ENCODE data around the gene CGB8.
"Not testable (repeated sequence)": the region's sequence is repeated elsewhere in the genome, so short reads cannot be mapped to it uniquely, and the experiment has no call there.

Gene CGB8

DNA sequence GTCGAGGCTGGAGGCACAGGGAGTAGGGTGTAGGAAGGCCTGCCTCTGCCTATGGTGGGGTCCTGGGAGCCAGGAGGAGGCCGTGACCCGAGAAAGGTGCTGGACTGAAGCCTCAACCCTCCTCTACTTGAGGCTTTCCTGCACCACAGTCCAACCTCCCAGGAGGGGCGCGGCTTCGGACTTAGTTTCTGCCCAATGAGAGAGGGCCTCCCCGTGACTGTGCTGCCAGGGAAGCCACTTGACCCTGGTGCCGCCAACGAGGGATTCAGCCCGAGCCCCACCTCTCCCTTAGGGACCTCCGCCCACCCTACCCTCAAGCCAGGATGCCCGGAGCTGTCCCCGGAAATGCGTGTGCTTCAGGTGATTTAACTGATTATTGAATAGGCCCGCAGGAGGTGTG, 24.7 kb downstream of the CGB8 start, which contains the start of gene CGB3:
Gene CGB3 (minus strand): TSS at position 101 of the 400 bp plus-strand sequence. CDS start 362 bp downstream, outside the sequence.
- not testable (repeated sequence) for DNase-seq; H4K20me1 ChIP-seq (ENCODE audit: insufficient read depth, low read length); H3K4me3 ChIP-seq (ENCODE audit: low read depth in 1 of 2, low read length in 2 of 2); H3K79me2 ChIP-seq (ENCODE audit: insufficient read depth, low read length); H2AFZ ChIP-seq (ENCODE audit: low read depth, low read length); H3K4me2 ChIP-seq (ENCODE audit: insufficient read depth, low read length); ATAC-seq (ENCODE audit: insufficient read depth, low read depth); H3K27ac ChIP-seq (ENCODE audit: low read length); H3K36me3 ChIP-seq (ENCODE audit: insufficient read depth, low read length); H3K9me3 ChIP-seq (ENCODE audit: insufficient read depth, low read length, severe bottlenecking); H3K9ac ChIP-seq (ENCODE audit: low read depth, low read length); H3K27me3 ChIP-seq (ENCODE audit: insufficient read depth, low read length, poor library complexity); H3K4me1 ChIP-seq (ENCODE audit: insufficient read depth, low read length)

DNA sequence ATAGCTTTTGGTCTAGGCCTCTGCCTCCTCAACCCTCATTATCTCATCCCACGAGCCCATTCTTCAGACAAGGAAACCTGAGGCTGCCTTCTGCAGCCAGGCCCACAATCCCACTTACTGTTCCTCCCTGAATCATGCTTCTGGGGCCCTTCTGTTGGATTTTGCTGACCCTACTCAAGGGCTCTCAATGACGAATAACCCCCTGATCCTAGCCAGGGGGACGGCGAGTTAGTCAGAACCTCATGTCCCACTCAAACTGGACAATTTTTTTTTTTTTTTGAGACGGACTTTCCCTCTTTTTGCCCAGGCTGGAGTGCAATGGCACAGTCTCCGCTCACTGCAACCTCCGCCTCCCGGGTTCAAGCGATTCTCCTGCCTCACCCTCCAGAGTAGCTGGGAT, 26.8 kb downstream of the CGB8 start:
- no peak for DNase-seq
- Histone ChIP-seq H3K4me2 (ENCODE audit: insufficient read depth, low read length) (no peak overlapping the region), H3K79me2 (ENCODE audit: insufficient read depth, low read length) (no peaks in the 10 kb centered on the region)

DNA sequence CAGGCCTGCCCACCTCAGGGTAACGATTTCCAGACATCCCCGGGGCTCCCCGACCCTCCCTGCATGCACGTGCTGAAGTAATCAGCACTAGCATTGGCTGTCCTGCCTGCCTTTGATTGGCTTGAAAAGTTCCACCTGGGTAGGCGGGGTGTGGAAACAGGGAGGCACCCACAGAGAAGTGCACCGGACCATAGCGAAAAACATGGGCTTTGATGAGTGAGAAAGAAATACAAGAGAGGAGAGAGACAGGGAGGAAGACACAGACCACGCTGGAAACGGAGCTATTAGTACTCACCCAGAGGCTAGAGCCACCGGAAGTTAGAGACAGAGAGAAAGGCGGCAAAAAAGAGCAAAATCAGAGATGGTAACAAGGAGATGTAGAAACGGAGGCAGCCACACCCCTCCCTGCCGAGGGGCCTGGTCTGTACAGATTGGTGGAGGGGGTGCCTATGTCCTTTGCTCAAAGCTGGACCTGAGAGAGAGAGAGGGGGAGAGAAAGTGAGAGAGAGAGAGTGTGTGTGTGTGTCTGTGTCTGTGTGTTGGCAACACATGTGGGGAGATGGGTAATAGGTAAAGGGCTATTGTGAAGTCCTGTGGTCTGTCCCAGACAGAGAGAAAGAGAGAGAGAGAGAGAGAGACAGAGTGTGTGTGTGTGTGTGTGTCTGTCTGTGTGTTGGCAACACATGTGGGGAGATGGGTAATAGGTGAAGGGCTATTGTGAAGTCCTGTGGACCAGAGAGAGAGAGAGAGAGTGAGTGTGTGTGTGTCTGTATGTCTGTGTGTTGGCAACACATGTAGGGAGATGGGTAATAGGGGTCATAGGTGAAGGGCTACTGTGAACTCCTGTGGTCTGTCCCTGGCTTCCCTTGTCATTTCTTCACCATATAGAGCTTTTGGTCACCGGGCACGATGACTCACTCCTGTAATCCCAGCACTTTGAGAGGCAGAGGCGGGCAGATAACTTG, 27.7 kb downstream of the CGB8 start:
- Histone ChIP-seq H2AFZ (ENCODE audit: low read depth, low read length) (no peak overlapping the region), H3K4me1 (ENCODE audit: insufficient read depth, low read length) (peaks cover 3% of the 10 kb centered on the region; the same call in 1 of the 2 replicates), H3K79me2 (ENCODE audit: insufficient read depth, low read length) (no peaks in the 10 kb centered on the region), H3K36me3 (ENCODE audit: insufficient read depth, low read length) (peaks cover 4% of the 10 kb centered on the region), H3K4me3 (ENCODE audit: low read depth in 1 of 2, low read length in 2 of 2) (no peak overlapping the region), H4K20me1 (ENCODE audit: insufficient read depth, low read length) (peaks cover 2% of the 10 kb centered on the region; the same call in 1 of the 2 replicates), H3K9me3 (ENCODE audit: insufficient read depth, low read length, severe bottlenecking) (no peaks in the 10 kb centered on the region), H3K9ac (ENCODE audit: low read depth, low read length) (no peak overlapping the region), H3K4me2 (ENCODE audit: insufficient read depth, low read length) (no peak overlapping the region), H3K27me3 (ENCODE audit: insufficient read depth, low read length, poor library complexity) (peaks cover 3% of the 10 kb centered on the region), H3K27ac (ENCODE audit: low read length) (no peak overlapping the region)
- TF ChIP-seq EZH2 (IDR thresholded peaks at IDR 0.05; ENCODE audit: borderline replicate concordance, low read depth, low read length, severe bottlenecking), result no peak
- TF ChIP-seq, protein P1, sequence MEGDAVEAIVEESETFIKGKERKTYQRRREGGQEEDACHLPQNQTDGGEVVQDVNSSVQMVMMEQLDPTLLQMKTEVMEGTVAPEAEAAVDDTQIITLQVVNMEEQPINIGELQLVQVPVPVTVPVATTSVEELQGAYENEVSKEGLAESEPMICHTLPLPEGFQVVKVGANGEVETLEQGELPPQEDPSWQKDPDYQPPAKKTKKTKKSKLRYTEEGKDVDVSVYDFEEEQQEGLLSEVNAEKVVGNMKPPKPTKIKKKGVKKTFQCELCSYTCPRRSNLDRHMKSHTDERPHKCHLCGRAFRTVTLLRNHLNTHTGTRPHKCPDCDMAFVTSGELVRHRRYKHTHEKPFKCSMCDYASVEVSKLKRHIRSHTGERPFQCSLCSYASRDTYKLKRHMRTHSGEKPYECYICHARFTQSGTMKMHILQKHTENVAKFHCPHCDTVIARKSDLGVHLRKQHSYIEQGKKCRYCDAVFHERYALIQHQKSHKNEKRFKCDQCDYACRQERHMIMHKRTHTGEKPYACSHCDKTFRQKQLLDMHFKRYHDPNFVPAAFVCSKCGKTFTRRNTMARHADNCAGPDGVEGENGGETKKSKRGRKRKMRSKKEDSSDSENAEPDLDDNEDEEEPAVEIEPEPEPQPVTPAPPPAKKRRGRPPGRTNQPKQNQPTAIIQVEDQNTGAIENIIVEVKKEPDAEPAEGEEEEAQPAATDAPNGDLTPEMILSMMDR (IDR thresholded peaks at IDR 0.05; ENCODE audit: borderline replicate concordance, extremely low read depth, low read length, poor library complexity, severe bottlenecking), result no peak
- DNase-seq, result no peak
- ATAC-seq (ENCODE audit: insufficient read depth, low read depth), result 0 out of 3 replicates have a peak, but pooled peaks have one; percentile 13

More for the DNA sequence above, 26.8 kb downstream of the CGB8 start:
- H4K20me1 ChIP-seq (ENCODE audit: insufficient read depth, low read length), result no peaks in the 10 kb centered on the region; the same call in 1 of the 2 replicates
- H3K36me3 ChIP-seq (ENCODE audit: insufficient read depth, low read length), result no peaks in the 10 kb centered on the region
- TF ChIP-seq EZH2 (IDR thresholded peaks at IDR 0.05; ENCODE audit: borderline replicate concordance, low read depth, low read length, severe bottlenecking), result no peak
- TF ChIP-seq, protein P1 (IDR thresholded peaks at IDR 0.05; ENCODE audit: borderline replicate concordance, extremely low read depth, low read length, poor library complexity, severe bottlenecking), result no peak
- H3K27me3 ChIP-seq (ENCODE audit: insufficient read depth, low read length, poor library complexity), result peaks cover 3% of the 10 kb centered on the region
- peaks cover 3% of the 10 kb centered on the region; the same call in 1 of the 2 replicates for H3K4me1 ChIP-seq (ENCODE audit: insufficient read depth, low read length)
- no peak overlapping the region for H2AFZ ChIP-seq (ENCODE audit: low read depth, low read length)
- H3K9me3 ChIP-seq (ENCODE audit: insufficient read depth, low read length, severe bottlenecking), result no peaks in the 10 kb centered on the region
- no peak overlapping the region for H3K4me3 ChIP-seq (ENCODE audit: low read depth in 1 of 2, low read length in 2 of 2)
- no peak for ATAC-seq (ENCODE audit: insufficient read depth, low read depth)
- H3K27ac ChIP-seq (ENCODE audit: low read length), result no peak overlapping the region
- no peak overlapping the region for H3K9ac ChIP-seq (ENCODE audit: low read depth, low read length)

DNA sequence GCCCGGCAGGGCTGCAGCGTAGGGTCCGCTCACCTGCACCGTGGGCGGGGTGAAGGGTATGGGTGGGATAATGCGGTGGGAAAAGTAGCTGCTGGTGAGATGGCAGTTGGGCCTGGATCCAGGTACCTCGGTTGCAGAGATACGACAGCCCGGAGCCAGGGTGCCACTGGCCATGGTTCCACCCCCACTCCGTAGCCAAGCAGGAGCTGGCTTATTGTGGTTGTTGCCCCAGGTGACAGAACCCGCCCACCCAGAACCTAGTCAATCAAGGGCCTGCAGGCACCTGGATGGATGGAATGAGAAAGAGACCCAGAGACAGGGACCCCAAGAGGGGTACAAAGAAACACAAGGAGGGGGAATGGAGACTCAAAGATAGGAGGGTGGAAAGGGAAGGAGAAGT, 28.6 kb downstream of the CGB8 start:
- Histone ChIP-seq H3K9me3 (ENCODE audit: insufficient read depth, low read length, severe bottlenecking) (no peaks in the 10 kb centered on the region), H2AFZ (ENCODE audit: low read depth, low read length) (no peak overlapping the region), H3K27me3 (ENCODE audit: insufficient read depth, low read length, poor library complexity) (peaks cover 3% of the 10 kb centered on the region), H3K4me3 (ENCODE audit: low read depth in 1 of 2, low read length in 2 of 2) (no peak overlapping the region), H3K4me2 (ENCODE audit: insufficient read depth, low read length) (no peak overlapping the region), H3K27ac (ENCODE audit: low read length) (no peak overlapping the region), H3K4me1 (ENCODE audit: insufficient read depth, low read length) (peaks cover 3% of the 10 kb centered on the region; the same call in 1 of the 2 replicates), H3K9ac (ENCODE audit: low read depth, low read length) (no peak overlapping the region), H4K20me1 (ENCODE audit: insufficient read depth, low read length) (peaks cover 4% of the 10 kb centered on the region; the same call in 1 of the 2 replicates), H3K36me3 (ENCODE audit: insufficient read depth, low read length) (peaks cover 13% of the 10 kb centered on the region), H3K79me2 (ENCODE audit: insufficient read depth, low read length) (no peaks in the 10 kb centered on the region)
- ATAC-seq (ENCODE audit: insufficient read depth, low read depth), result no peak
- no peak for DNase-seq
- TF ChIP-seq EZH2 (IDR thresholded peaks at IDR 0.05; ENCODE audit: borderline replicate concordance, low read depth, low read length, severe bottlenecking), result no peak
- TF ChIP-seq, protein P1 (IDR thresholded peaks at IDR 0.05; ENCODE audit: borderline replicate concordance, extremely low read depth, low read length, poor library complexity, severe bottlenecking), result no peak
